Measurements from ENCODE around the gene KDM4D. TPM values are rescaled to one million over a fixed set of nuclear protein-coding genes. Genes with fewer than 3 reads are reported as not detected.

The KDM4D gene
- 0.72 TPM for polyA plus RNA-seq (2012; ENCODE audit: insufficient read length, low read depth)

- peak; percentile 96 for TF ChIP-seq POLR2AphosphoS5 (IDR thresholded peaks at IDR 0.05; ENCODE audit: low read depth, low read length)
- peak; percentile 64 for TF ChIP-seq FOXP2 (optimal IDR thresholded peaks at IDR 0.05; ENCODE audit: borderline replicate concordance, extremely low read depth, extremely low read length, insufficient read depth)
- TF ChIP-seq TAF1 (IDR thresholded peaks at IDR 0.05; ENCODE audit: borderline replicate concordance, insufficient read depth, low read length): peak; percentile 87
- peak in 1 of 2 experiments; percentile 49; a peak in 1 of 4 replicates for TF ChIP-seq REST (IDR thresholded peaks at IDR 0.05; ENCODE audit: insufficient read depth in 1 of 2, low read depth in 2 of 2, low read length in 2 of 2)
- peak; percentile 82; the same call in 1 of the 2 replicates for TF ChIP-seq SIN3A (IDR thresholded peaks at IDR 0.05; ENCODE audit: borderline replicate concordance, insufficient read depth, low read length)
These were observed at the start of gene KDM4D, which contains the start of gene CWC15 for GRCh38 chr11:94973099-94973968. TSS of gene KDM4D (plus strand) at chr11:94973709. CDS start at chr11:94997373, 23,664 bp downstream. TSS of gene CWC15 (minus strand) at chr11:94973556. CDS start at chr11:94972185, 1,371 bp downstream.

GRCh38 chr11:94924171-94924572 is 49.3 kb upstream of the KDM4D start:
- TF ChIP-seq SIN3A (IDR thresholded peaks at IDR 0.05; ENCODE audit: borderline replicate concordance, insufficient read depth, low read length) (no peak), REST (IDR thresholded peaks at IDR 0.05; ENCODE audit: insufficient read depth in 1 of 2, low read depth in 2 of 2, low read length in 2 of 2) (peak; percentile 53 to 73; a peak in 3 of 4 replicates), FOXP2 (optimal IDR thresholded peaks at IDR 0.05; ENCODE audit: borderline replicate concordance, extremely low read depth, extremely low read length, insufficient read depth) (peak; percentile 20), POLR2AphosphoS5 (IDR thresholded peaks at IDR 0.05; ENCODE audit: low read depth, low read length) (no peak)

GRCh38 chr11:94924612-94925011 is 48.9 kb upstream of the KDM4D start:
- TF ChIP-seq FOXP2 (optimal IDR thresholded peaks at IDR 0.05; ENCODE audit: borderline replicate concordance, extremely low read depth, extremely low read length, insufficient read depth): no peak
- TF ChIP-seq POLR2AphosphoS5 (IDR thresholded peaks at IDR 0.05; ENCODE audit: low read depth, low read length): no peak
- TF ChIP-seq SIN3A (IDR thresholded peaks at IDR 0.05; ENCODE audit: borderline replicate concordance, insufficient read depth, low read length): no peak
- no peak for TF ChIP-seq REST (IDR thresholded peaks at IDR 0.05; ENCODE audit: insufficient read depth in 1 of 2, low read depth in 2 of 2, low read length in 2 of 2)
- no peak for TF ChIP-seq TAF1 (IDR thresholded peaks at IDR 0.05; ENCODE audit: borderline replicate concordance, insufficient read depth, low read length)

GRCh38 chr11:94925422-94926270 is 47.9 kb upstream of the KDM4D start:
- TF ChIP-seq REST (IDR thresholded peaks at IDR 0.05; ENCODE audit: insufficient read depth in 1 of 2, low read depth in 2 of 2, low read length in 2 of 2) (no peak), TAF1 (IDR thresholded peaks at IDR 0.05; ENCODE audit: borderline replicate concordance, insufficient read depth, low read length) (no peak), SIN3A (IDR thresholded peaks at IDR 0.05; ENCODE audit: borderline replicate concordance, insufficient read depth, low read length) (peak; percentile 14; the same call in 1 of the 2 replicates), POLR2AphosphoS5 (IDR thresholded peaks at IDR 0.05; ENCODE audit: low read depth, low read length) (no peak), FOXP2 (optimal IDR thresholded peaks at IDR 0.05; ENCODE audit: borderline replicate concordance, extremely low read depth, extremely low read length, insufficient read depth) (no peak)

Data from PFSK-1 (cell line).